T1000 (cell line): ENCODE data around the gene SPRED3.
"Not testable (repeated sequence)": the region's sequence is repeated elsewhere in the genome, so short reads cannot be mapped to it uniquely, and the experiment has no call there.

Source experiments
- DNase-seq: peaks from one replicate; lab custom pipeline; 2025; ENCODE audit warnings: mixed read lengths; lab: John Stamatoyannopoulos, UW

The SPRED3 gene

DNA sequence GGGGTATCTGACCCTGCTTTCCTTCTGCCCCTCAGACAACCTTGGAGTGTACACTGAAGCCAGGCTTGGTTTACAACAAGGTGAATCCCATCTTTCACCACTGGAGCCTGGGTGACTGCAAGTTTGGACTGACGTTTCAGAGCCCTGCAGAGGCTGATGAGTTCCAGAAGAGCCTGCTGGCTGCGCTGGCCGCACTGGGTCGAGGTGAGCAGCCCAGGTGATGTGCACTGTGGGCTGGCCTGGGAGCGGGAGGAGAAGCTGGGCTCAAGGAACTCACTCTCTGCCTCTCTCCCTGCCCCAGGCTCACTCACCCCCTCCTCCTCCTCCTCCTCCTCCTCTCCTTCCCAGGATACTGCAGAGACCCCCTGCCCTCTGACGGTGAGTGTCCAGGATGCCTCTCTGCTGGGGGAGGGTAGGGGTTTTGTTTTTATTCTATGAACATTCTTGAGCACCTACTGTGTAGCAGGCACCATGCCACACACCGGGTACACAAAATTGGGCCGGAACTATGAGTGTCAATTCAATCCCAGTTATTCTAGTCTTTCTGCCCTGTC is 3.5 kb downstream of the SPRED3 start:
- DNase-seq: no peak

DNA sequence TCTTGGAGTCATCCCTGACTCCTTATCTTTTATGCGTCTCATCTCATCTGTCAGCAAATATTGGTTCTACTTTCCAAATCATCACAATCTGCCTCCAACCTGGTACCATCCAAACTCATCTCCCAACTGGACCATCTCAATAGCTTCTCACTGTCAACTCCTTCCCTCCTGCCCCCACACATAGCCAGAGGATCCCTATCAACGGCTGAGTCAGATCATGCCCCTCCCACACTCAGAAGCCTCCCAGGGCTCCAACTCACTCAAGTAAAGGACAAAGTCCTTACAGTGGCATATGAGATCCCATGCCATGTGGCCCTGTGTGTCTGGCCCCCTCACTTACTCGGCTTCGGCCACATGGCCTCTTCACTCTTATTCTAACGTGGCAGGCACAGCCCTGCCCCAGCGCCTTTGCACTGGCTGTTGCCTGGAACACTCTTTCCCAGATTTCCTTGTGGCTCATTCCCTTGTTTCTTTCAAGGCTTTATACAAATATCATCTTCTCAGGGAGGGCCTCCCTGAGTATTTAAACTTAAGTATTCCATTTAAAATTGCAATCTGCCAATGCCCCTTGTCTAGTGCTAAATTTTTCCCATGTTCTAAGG is 4.3 kb downstream of the SPRED3 start:
- DNase-seq: no peak

DNA sequence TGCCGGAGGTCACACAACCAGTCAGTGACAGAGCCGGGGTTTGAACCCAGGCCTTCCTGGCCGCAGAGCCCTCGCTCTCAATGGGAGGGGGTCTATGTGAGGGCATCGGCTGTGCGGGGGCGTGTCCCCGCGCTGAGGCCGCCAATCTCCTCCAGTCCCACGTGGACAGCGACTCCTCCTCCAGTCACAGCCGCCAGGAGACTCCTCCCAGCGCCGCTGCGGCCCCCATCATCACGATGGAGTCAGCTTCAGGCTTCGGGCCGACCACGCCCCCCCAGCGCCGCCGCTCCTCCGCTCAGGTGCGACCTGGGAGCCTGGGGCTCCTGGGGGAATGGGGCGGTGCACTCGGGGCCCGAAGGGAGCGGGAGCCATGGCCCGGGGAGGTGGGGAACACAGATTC is 6.0 kb downstream of the SPRED3 start:
- DNase-seq: no peak

DNA sequence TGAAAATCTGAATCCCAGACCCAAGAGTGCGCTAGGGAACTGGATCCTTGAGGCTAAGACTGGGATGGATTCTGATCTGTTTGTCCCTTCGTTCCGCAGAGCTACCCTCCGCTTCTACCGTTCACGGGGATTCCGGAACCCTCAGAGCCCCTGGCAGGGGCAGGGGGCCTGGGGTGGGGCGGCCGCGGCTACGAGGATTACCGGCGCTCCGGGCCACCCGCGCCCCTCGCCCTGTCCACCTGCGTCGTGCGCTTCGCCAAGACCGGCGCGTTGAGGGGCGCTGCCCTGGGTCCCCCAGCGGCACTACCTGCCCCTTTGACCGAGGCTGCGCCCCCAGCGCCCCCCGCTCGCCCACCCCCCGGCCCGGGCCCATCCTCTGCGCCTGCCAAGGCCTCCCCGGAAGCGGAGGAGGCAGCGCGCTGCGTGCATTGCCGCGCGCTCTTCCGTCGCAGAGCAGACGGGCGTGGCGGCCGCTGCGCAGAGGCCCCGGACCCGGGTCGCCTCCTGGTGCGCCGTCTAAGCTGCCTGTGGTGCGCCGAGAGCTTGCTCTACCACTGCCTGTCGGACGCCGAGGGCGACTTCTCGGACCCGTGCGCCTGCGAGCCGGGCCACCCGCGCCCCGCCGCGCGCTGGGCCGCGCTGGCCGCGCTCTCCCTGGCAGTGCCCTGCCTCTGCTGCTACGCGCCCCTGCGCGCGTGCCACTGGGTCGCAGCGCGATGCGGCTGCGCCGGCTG is 7.1 kb downstream of the SPRED3 start:
- no peak for DNase-seq

DNA sequence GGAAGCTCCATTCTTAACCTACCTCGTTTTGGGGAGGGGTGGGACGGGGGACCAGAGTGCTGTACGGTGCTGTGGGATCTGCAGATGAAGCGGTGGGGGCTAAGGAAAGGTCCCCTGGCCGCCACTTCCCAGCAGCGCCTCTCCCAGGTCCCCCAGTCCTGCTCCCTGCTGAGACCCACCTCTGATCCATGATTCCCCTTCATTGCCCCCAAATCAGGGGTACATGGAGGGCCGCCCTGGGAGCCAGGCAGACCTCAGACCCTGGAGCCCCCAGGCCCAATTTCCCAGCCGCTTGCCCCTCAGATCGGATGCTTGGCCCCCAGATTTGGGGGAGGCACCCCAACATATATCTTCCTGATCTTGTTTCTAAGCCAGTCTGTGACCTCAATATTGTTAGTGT is 10.6 kb downstream of the SPRED3 start:
- DNase-seq: no peak

DNA sequence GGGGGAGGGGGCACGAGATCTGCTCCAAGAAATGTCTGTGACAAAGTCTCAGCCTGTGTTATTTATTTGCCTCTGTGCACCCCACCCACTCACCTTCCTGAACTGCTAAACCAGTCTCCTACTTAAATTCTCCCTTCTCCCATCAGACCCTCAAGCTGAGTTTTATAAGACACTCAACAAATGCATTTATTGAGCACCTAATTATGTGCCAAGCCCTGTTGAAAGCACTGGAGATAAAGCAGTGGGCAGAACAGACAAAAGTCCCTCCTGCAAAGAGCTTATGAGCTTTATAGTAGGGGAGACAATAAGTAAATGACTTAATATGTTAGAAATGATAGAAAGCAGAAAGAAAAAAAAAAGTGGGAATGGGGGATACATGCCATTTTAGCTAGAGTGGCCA is 11.0 kb downstream of the SPRED3 start:
- no peak for DNase-seq

DNA sequence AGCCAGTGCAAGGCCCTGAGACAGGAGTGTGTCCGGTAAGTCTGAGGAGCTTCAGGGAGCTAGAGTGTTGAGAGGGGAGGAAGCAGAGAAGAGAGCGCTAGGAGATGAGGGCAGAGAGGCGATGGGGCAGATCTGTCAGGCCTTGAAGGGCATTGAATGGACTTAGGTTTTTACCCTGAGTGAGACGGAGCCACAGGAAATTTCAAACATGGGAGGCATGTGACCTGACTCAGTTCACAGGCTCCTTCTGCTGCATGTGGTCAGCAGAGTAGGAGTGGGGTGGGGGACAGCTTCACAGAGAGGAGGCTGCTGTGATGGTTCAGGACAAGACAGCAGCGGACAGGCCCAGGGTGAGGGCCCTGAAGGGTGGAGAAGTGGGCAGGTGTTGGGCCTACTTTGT is 11.9 kb downstream of the SPRED3 start:
- DNase-seq: no peak

DNA sequence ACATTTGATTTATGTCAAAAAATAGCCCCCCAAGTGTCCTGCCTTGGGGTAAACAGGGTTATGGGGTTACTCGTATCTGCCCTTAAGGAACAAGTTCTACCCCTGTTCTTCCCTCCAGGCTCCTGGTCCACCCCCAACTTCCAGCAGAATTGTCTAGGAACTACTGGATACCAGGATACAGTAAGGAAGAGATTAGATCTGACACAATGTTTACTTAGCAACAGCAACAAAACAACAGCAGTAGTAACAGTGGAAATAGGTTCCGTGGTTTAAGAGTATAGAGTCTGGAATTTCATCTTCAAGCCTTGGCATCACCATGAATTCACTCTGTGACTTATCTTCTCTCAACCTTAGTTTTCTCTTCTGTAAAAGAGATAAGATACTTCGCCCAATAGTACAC is 12.7 kb downstream of the SPRED3 start:
- DNase-seq: no peak

DNA sequence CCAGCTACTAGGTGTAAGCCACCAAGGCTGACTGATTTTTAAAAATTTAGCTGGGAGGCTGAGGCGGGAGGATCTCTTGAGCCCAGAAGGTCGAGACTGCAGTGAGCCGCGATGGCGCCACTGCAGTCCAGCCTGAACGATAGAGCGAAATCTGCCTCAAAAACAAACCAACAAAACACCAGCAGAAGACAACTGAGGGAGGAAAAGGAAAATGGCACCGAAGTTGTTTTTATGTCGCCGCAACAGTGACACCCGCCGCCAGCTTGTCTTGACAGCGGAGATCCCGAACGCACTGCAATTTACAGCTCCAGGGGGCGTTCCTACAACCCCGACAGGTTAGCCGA is 14.1 kb downstream of the SPRED3 start:
- no peak for DNase-seq

DNA sequence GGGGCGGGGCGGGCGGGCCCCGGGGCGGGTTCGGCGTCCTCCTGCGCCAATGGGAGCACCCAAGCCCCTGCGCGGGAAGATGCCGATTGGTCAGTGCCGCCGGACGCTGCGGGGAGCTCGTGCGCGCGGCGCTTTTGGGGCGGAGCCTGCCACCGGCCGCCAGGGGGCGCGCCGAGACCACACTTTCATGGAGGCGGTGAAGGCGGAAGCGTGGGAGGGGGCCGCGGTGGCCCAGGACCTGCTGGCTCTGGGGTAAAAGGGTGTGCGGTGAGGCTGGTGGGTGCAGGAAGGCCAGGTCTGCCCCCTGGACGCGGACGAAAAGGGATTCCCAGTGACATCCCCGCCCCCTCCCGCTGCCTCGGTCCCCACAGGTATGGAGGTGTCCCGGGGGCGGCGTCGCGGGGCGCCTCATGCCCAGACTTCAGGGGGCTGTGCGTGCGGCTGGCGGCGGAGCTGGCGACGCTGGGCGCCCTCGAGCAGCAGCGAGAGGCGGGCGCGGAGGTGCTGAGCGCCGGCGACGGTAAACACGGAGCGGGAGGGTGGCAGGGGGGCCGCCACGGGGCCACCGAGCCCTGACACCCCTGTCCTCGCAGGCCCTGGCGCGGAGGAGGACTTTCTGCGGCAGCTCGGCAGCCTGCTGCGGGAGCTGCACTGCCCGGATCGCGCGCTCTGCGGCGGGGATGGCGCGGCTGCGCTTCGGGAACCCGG is 14.6 kb downstream of the SPRED3 start, which contains the start of gene FAM98C:
Gene FAM98C (plus strand): TSS at position 127 of the 708 bp plus-strand sequence. CDS start 61 bp downstream, at position 188.
- peak; percentile 98 for DNase-seq

DNA sequence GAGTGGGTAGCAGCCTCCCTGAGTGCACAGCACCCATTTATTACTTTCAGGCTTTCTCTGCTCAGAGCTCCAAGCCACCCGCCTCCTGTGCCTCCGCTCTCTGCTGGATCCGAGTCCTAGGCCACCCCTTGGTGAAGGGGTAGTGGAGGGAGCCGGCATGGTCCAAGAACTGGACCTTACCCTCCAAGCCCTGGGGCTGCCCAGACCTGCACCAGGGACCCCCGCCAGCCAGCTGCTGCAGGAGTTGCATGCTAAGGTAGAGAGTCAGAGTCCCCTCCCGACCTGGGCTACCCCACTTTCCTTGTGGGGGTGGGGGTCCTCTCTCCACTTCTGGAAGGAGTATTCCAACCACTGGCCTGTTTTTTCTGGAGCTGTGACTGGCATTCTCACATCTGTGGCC is 16.4 kb downstream of the SPRED3 start:
- DNase-seq: no peak

DNA sequence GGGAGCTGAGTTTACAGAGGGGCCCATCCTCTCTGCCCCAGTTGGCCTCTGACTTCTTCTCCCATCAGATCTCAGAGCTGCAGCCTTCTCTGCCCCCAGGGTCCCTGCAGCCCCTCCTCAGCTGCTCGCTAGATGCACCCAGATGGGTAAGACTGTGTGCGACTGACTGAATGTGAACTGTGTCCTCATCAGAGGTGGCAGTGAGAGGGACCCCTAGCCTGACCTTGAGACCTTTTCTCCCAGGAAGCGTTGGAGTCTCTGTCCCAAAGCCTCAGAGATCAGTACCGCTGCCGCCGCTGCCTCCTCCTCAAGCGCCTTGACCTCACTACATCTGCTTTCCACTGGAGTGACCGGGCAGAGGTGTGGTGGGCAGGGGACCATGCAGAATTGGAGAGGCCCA is 16.8 kb downstream of the SPRED3 start:
- DNase-seq: no peak

DNA sequence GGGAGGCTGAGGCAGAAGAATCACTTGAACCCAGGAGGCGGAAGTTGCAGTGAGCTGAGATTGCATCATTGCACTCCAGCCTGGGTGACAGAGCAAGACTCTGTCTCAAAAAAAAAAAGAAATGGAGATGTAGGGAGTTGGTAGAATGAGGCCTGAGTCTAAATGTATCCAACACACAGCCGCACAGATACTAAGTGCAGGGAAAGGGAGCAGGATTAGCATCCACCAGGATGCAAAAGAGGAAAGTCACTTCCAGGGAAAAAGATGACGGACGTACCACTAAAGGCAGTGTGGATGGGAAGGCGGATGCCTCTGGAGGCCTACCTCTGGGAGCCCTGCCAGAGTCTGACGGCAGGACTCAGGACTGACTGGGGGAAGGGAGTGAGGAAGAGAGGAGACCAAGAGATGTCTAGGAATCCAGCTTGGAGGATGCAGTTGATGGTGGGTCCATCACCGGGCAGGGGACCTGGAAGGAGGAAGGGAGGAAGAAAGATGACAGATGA is 21.2 kb downstream of the SPRED3 start:
- no peak for DNase-seq

DNA sequence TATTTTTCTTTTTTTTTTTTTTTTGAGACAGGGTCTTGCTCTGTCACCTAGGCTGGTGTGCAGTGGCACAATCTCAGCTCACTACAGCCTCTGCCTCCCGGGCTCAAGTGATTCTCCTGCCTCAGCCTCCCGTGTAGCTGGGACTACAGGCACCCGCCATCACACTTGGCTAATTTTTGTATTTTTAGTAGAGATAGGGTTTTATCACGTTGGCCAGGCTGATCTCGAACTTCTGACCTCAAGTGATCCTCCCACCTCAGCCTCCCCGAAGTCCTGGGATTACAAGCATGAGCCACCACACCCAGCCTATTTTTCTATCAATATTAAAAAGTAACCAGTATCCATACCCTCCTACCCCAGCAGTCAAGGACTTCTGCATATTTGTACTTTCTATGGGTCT is 21.9 kb downstream of the SPRED3 start:
- DNase-seq: not testable (repeated sequence)

DNA sequence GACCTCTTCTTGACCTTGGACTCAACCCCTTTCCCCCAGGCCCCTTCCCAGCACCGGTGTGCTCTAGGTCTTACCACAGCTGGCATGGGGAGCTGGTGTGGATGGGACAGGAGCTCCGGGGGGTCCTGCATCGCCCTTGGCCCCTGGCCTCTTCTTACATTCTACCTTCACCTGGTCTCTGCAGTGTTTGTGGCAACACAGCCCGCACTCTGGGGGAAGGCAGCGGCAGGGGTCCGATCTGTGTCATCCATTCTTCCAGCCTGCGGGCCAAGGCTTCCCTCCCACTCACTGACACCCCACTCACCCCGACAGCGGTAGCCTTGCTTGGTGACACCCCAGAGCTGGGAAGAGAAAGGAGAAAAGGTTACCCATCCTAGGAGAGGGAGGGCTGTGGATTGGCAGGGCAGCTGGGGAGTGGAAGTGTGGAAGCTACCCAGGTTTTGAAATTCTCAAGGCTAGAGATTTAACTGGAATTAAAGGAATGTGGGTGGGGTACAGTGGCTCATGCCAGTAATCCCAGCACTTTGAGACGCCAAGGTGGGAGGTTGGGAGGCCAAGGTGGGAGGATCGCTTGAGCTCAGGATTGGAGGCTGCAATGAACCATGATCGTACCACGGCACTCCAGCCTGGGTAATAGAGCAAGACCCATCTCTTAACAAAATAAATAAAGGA is 22.7 kb downstream of the SPRED3 start:
- DNase-seq: no peak

DNA sequence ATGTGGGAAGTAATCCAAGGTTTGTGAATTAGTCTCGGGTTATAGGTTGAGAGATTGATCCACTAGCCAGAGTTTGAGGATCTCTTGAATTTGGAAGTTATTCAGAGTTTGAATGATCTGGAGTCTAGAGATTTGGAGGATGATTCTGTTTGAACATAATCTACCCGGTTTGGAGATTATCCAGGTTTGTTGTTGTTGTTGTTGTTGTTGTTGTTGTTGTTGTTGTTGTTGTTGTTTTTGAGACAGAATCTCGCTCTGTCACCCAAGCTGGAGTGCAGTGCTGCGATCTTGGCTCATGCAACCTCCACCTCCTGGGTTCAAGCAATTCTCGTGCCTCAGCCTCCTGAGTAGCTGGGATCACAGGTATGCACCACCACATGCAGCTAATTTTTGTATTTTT is 23.4 kb downstream of the SPRED3 start:
- not testable (repeated sequence) for DNase-seq

DNA sequence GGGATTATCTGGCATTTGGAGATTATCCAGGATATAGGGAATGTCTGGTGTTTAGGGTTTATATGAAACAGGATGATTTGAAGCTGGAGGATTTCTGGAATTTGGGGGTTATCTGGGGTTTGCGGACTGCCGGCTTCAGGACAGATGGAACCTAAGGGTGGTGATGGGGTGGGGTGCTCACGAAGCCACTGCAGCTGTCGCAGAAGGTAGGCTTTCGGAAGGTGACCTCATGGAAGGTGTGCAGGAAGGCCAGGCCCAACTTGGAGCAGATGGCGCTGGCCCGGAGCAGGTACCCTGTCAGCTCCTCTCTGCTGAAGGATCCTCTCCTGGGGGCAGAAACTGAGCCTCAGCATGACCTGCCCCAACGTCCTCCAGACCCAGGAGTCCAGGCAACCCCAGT is 24.0 kb downstream of the SPRED3 start:
- no peak for DNase-seq

DNA sequence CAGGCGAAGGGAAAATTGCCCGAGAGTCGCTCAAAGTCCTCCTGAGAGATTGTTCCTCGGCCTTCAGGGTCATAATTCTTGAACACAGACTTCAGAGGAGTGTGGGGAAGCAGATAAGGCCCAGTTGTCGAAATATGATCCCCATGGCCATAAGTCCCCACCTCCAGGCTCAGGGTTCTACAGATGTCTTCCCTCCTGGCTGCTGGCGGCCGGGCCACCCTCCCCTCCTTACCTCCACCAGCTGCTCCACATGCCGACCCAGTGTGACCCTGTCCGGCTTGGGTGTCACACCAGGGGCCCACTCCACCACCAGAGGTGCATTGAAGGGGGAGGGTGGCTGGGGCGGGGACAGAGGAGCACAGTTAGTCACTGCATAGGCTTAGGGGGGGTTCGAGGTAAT is 24.5 kb downstream of the SPRED3 start:
- no peak for DNase-seq

DNA sequence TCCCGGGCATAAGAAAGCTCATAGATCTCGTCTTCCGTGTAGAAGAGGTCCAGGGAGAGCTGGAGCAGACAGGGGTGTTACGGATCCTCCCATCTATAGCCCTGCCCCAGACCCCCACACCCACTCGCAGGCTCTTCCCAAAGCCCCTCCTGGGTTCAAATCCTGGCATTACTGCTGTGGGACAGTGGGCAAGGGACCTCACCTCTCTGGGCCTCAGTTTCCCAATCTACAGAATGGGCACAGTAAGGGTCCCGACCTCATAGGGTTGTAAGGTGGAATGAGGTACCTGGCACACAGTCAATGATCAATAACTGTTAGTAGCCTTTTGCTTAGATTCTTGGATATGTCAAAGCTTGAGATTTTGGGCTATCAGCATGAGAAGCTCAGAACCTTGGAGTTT is 24.9 kb downstream of the SPRED3 start:
- DNase-seq: no peak

DNA sequence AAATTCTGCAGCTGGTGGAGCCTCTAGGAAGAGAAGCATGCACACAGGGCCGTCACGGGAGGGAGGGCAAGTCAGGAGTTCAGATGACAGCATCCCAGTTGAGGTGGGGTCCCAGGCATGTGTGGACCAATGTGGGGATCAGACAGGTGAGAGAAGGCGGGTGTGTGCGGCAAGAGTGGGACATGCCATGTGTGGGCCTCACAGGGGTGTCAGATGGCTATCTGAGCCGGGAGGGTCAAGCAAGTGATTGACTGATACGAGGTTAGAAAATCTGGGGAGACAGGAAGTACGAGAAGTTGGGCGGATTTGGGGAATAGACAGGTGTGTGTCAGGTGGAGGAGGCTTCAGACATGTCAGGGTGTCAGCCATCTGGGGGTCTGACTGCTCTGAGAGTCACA is 28.6 kb downstream of the SPRED3 start:
- no peak for DNase-seq

DNA sequence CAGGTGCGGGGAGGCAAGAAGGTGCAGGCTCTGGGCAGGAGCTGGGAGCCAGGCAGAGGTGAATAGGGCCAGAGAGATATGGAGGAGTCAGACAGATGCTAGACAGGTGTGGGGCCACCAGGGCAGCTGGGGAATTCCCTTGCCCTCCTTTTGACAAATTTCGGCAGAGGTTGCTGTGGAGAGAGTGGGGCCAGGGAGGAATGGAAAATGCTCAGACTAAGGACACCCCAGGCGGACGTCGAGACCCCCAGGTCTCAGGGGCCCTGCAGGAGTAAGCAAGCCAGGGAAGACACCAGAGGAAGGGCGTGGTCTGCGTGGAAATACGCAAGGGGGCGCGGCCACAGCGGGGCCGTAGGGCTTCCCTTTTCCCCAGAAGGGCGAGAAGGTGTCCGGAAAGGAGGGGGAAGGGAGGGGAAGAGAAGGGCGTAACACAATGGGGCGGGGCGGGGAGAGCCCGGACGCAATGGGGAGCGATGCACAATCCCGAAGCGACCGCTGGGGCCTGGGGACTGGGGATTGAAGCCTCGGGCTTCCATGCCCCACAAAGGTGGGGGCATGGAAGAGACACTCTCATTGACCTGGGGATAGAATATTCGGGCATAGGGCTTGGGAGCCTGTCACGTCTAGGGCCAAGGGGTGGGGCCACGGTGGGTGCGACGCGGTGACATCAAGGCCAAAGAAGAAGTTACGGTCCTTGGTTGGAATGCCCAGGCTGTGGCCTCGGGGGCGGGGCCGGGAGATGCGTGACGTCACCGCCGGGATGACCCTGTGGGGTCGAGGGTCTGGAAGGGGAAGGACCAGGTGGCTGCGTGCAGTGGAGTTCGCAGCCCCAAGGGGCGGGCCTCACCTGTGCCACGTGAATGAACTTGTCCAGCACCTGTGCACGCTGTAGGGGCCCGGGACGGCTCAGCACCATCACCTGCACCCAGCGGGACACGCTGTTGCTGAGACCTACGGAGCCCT is 29.3 kb downstream of the SPRED3 start:
- no peak for DNase-seq
